SHP77 treated with DMSO at 0.1 percent for 48 hours (cell line): ENCODE data around the gene SIRT6.
"Not testable (repeated sequence)": the region's sequence is repeated elsewhere in the genome, so short reads cannot be mapped to it uniquely, and the experiment has no call there.

Source experiments
- DNase-seq: peaks from one replicate; lab custom pipeline; 2025; lab: John Stamatoyannopoulos, UW

Gene SIRT6

DNA sequence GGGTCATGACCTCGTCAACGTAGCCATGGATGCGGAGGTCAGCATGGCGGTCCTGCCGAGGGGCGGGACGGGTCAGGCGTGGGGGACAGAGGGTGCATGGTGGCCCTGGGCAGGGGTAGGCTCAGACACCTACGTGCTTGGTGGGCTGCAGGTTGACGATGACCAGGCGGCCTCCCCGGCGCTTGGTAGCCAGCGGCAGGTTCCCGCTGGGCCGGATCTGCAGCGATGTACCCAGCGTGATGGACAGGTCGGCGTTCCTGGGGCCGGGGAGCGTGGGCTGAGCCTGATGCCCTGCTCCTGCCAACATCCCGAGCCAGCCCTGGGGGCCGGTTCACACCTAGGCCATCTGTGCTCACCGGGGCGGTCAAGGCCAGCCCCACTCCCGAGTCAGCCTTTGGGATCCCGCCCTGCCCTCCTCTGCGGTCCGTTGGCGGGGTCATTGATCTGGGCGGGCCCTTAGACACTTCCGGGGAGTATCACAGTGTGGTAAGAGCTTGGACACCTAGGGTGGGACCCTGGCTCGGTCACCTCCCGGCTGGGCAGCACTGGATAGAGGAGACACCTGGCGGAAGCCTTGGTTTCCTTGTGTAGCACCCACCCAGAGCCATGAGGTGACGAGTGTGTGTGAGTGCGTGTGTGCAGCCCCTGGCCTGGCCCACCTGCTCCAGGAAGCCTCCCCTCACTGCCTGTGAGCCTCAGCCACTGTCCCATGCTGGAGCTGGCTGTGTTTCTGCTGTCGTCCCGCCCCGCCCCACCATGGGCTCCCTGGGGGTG, 7.3 kb downstream of the SIRT6 start:
- no peak for DNase-seq

GRCh38 chr19:4174213-4174894, 8.0 kb downstream of the SIRT6 start:
- no peak for DNase-seq

- DNase-seq, result no peak
Observed at GRCh38 chr19:4173479-4174212, 8.7 kb downstream of the SIRT6 start.

DNA sequence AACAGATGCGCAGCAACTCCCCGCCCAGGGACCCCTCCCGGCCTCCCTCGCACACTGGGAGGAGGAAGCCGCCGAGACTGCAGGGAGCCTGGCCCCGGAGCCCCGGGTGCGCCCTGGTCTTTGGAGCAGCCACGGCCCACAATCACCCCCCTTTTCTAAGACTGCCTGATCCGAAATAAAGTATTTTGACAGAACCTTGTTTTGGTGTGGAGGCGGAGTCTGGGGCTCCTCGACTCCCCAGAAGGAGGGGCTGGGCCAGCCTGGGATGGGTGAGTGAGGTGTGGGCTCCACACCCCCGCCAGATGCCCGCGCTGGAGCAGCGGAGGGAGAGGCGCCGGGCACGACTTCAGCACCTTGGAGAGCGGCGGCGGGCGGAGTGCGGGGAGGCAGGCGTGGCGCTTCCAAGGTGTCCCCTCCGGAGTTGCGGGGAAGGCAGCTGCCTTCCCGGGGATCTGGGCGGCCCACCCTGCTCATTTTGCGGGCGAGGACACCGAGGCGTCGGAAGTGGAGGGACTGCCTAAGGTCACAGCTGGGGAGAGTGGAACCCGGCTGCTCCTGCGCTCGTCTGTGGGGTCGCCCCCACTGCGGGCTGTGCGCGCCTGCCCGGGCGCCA, 9.4 kb downstream of the SIRT6 start:
- DNase-seq, result no peak

- DNase-seq, result no peak
Observed at GRCh38 chr19:4171676-4172075, 10.7 kb downstream of the SIRT6 start.

- no peak for DNase-seq
Observed at GRCh38 chr19:4164262-4164661, 18.1 kb downstream of the SIRT6 start.

DNA sequence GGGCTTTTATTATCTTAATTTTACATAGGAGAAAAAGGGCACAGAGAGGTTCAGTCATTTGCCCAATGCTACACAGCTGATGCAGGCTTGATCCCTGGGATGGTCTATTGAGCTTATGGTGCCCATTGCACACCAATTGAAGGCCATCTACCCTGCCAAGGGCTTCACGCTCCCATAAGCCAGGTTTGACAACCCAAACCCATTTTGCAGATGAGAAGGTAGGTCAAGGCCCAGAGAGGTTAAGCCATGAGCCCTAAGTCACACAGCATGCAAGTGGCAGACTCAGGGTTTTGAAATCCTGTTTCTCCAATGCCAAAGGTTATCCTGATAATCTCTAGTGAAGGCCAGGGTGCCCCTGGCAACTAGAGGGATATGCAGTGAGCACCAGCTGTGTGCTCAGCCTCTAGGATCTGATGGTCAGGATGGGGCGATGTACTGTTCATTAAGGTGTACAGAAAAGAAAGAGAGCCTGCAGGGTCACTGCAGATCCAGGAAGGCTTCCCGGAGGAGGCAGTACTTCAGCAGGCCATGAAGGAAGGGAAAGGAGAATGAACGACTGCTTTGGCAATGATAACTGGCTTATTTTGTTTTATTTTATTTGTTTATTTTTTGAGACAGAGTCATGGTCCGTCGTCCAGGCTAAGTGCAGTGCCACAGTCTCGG, 20.8 kb downstream of the SIRT6 start:
- DNase-seq, result no peak

- not testable (repeated sequence) for DNase-seq
Observed at GRCh38 chr19:4157971-4158370, 24.4 kb downstream of the SIRT6 start.

GRCh38 chr19:4157164-4157563, 25.2 kb downstream of the SIRT6 start:
- DNase-seq, result no peak

DNA sequence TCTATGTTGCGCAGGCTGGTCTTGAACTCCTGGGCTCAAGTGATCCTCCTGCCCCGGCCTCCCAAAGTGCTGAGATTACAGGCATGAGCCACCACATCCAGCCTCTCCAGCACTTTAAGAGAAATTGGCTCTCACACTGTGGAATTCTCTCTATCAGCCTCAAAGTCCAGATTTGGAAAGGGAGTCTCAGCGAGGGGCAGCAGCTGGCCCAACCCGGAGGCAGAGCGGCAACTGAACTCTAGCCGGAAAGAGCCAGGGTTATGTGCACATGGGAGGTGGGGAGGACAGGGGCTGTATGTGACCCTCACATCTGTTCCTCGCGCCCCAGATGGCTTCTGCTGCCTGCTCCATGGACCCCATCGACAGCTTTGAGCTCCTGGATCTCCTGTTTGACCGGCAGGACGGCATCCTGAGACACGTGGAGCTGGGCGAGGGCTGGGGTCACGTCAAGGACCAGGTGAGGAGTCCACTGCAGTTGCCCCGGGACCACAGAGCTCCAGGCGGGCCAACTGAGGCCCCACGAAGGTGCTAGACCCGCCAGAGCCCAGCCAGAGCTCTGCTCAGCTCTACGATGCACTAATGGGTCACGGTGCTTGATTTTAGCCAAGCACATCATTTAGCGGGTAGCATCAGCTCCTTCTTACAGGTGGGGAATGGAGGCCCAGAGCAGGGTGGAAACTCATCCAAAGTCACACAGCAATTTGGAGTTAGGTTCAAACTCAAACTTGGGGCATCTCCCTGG, 27.6 kb downstream of the SIRT6 start:
- DNase-seq, result no peak

GRCh38 chr19:4152241-4152998, 29.9 kb downstream of the SIRT6 start:
- no peak for DNase-seq

GRCh38 chr19:4151623-4152022, 30.7 kb downstream of the SIRT6 start:
- no peak for DNase-seq

- no peak for DNase-seq
Observed at GRCh38 chr19:4149518-4150288, 32.7 kb downstream of the SIRT6 start.

DNA sequence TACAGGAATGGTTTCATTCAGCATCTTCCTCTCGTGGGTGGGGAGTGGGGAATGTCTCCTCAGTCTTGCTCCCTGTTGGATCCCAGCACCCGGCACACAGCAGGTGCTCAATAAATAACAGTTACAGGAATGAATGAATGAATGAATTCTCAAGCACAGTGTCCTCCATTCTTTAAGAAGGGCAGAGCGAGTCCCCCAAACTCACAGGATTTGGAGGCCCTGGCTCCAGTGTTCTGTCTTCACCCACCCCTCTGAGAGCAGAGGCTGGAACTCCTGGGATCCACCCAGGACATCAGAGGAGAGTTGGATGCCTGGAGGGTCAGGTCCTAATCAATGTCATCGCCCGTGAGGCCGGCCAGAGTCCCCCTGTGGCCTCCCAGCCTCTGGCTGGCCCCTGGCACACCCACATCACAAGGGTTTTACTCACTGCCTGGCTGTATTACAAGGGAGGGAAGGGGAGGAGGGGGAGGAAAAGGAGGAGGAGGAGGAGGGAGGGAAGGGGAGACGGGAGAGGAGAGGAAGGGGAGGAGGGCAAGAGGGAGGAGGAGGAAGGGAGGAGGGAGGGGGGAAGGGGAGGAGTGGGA, 37.6 kb downstream of the SIRT6 start:
- DNase-seq, result no peak

DNA sequence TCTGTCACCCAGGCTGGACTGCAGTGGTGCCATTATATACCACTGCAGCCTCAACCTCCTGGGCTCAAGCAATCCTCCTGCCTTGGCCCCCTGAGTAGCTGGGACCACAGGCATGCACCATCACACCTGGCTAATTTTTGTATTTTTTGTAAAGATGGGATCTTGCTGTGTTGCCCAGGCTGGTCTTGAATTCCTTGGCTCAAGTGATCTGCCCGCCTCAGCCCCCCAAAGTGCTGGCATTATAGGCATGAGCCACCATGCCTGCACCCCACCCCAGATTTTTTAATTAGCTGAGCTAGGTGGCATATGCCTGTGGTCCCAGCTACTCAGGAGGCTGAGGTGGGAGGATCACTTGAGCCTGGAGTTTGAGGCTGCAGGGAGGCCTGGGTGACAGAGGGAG, 39.4 kb downstream of the SIRT6 start:
- not testable (repeated sequence) for DNase-seq

GRCh38 chr19:4140237-4140711, 42.1 kb downstream of the SIRT6 start:
- DNase-seq, result peak; percentile 30

DNA sequence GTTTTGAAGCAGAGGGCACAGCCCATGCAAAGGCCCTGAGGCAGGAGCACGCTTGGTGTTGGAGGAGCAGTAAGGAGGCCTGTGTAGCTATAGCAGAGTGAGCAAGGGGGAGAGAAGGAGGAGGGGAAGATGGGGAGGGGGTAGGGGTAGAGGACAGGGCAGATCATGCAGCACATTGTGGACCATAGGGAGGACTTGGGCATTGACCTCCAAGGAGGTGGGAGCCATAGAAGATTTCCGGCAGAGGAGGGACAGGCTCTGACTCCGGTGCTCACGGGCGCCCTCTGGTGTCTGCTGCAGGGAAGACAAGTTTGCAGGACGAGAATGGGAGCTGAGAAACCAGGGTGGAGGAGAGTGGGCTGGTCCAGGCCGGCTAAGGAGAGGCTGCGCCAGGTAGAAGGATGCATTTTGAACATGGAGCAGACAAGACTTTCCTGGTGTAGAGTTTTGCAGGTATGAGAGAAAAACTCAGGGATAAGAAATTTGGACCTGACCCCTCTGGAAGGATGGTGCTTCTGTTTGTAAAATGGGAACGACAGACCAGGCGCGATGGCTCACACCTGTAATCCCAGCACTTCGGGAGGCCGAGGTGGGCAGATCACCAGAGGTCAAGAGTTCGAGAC, 42.6 kb downstream of the SIRT6 start:
- DNase-seq, result peak; percentile 1

- DNase-seq, result no peak
Observed at GRCh38 chr19:4138445-4138844, 43.9 kb downstream of the SIRT6 start.

- DNase-seq, result no peak
Observed at GRCh38 chr19:4136680-4137088, 45.7 kb downstream of the SIRT6 start.
